HG02981 (cell line): Measurements from ENCODE around the gene TOR3A.
"Not testable (repeated sequence)": the region's sequence is repeated elsewhere in the genome, so short reads cannot be mapped to it uniquely, and the experiment has no call there.

Experiments used
- ATAC-seq: cut with Tn5 transposase; IDR thresholded peaks from one replicate; pipeline ENCODE4 v1.9.1; 2021; ENCODE audit warnings: mild to moderate bottlenecking, moderate library complexity; ENCODE audit not compliant: unreplicated experiment

The TOR3A gene

DNA sequence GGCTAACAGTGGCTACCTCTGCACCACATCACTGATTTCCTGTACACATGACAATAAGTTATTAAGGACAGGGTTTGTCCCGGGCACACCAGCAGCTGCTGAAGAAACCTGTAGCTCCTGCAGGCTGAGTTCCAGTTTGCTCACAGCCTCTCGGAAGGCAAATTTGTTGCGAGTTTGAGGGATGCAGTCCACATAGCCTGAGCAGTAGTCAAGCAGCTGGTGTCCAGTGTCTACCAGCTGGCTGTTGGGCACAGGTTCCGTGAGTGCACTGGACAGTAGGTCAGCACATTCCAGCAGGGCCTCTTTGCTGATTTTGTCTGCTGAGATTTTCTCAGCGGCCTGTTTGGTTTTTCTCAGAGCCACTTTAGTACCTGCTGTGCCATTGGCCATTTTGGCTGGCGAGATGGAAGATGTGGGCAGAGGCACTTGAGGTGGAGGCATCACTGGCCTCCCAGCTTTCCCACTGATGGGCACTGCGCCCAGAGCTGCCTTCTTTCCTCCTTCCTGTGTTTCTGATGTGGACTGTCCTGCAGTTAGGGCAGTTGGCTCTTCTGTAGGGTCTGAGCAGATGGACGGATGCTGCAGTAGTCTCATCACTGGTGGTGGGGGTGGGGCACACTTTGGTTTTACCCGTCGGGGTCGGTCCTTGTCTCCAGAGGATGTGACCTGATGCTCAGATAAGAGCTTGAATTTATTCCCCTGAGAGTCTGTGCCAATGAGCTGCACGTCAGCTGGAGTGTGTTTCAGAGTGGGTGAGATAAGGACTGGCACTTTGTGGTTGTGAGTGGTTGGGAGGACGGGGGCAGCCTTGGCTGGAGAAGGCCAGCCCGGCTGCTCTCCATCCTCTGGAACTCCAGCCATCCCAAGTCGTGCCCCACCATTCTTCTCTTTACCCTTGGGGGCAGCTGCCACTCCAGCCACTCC is 26.1 kb downstream of the TOR3A start:
- ATAC-seq = no peak

DNA sequence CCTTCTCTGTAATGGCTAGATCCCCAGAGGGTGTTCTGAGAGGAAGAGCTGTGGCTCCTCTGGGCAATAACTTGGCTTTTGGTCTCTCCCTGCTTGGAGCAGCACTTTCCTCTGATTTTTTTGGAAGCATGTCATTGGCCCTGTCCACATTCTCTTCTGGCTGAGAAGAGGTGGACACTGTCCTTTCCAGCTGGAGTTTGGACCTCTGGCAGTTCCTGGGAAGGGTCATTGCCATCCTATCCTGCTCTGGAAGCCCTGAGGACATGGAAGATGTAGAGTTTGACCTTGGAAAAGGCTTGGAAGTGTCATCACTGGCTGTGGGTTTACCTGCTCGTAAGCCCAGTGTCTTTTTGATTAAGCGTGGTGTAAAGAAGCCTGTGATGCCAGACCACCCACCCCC is 26.8 kb downstream of the TOR3A start:
- ATAC-seq = no peak

DNA sequence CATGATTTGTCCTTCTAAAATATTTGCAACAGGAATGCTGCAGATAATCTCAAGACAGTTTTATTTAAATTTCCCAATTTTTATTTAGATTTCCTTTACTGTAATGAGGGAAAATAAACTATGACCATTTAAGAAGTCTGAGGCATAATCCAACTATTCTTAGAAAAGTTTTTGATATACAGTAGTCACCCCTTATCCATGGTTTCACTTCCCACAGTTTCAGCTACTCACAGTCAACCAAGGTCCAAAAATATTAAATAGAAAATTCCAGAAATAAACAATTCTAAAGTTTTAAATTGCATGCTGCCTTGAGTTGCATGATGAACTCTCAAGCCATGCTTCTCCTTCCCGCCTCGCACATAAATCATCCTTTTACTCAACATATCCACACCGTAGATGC is 33.3 kb downstream of the TOR3A start:
- no peak for ATAC-seq

DNA sequence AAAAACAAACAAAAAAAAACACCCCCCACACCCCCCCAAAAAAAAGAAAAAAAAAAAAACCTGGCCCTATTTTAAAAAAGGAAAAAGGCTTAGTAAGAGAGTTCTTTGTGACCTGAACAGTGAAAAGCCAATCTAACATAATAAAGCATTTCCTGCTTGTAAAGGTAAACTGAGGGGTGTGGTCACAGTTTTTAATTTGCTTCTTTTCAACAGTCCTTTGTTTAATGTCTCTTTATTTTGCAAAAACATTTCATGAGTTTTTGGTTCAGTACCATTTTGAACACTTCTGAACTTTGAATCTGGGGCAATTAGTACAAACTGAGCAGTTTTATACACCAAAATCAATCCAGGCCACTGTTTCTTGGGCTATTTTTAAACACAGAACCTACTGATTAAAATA is 37.6 kb downstream of the TOR3A start:
- no peak for ATAC-seq

DNA sequence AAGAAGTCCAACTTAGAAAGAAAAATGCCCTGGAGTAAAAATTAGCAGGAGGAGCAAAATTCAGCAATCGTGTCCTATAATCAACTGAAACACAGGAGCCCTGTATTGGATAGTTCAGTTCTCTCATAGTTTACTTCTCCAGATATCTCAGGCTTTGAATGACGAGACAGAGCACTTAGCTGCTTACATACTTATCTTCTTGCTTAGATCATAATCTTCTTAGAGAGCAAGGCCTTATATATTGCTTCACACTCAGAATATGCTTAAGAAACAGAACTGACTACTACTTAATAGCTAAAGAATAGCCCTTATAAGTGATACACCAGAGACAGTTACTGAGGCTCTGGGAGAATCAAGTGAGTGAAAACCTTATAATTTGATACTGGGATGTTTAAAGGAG is 38.9 kb downstream of the TOR3A start:
- no peak for ATAC-seq

DNA sequence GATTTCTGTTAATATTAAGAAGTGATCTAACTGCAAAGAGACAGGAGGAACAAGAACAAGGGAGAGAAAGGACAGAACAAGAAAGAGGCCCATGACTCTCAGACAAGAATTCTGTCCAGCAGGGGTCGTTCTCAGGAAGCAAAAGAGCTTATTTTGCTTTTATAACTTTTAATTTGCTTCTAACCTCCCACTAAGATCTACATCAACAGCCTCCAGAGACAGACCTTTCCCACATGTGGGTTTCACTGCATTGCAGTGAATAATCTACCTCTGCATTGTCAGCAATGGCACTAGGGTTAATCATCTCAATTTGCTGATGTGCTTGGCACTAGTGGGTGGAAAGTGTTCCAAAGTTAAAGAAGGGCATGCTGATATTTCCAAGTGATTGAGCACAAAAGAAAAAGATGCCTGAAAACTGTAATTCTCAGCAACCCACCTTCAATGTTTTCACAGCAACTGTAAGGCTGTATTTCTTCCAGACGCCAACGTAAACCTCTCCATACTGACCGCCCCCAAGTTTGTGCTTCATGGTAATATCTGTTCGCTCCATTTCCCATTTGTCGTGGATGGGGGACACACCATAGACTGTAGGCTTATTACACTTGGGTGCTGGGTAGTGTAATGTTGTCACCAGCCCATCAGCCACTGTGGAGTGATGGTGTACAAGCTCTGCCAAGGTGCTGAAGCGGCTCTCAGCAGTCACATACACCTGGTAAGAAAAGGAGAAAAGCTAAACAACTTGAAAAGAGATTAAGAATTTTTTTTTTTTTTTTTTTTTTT is 39.5 kb downstream of the TOR3A start:
- no peak for ATAC-seq

DNA sequence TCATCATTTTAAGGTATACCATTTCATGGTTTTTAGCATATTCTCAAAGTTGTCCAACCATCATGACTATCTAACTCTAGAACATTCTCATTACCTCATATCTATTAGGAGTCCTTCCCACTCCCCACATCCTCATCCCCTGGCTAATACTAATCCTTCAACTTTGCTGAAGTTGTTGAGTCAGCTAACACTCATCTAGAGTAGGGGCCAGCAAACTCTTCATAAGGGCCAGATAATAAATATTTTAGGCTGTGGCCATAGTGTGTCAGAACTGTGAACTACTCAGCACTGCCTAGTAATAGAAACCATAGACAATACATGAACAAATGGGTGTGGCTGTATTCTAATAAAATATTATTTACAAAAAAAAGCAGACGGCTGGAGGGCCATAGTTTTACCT is 43.0 kb downstream of the TOR3A start:
- no peak for ATAC-seq

DNA sequence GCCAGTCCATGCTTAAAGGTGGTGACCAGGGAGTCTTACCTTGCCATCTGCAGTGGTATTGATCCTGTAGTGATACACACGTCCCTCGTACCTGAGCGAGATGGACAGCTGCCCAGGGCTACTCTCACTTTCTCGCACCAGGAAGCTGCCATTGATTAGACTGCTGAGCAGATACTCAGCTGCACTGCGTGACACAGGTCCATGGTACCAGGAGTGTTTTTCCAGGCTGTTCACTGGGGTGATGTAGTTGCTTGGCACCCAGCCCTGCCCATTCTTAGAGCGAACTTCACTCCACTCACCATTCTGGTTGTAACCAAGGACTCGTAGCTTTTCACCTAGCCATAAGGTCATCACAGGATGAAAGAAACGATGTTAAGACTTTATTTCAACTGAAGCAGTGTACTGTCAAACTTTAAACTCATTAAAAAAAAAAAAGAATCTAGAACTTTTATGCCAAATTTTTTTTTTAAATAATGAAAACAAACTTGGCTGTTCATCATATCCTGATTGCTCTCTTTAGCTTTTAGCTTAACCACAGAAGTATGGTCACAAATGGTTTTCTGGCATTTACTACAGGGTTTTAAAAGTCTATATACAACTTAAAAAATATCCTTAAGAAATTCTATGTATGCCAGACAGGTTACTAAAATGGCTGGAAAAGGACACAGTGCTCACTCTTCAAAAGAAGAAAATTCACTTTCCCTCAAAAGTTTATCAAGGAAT is 44.6 kb downstream of the TOR3A start:
- no peak for ATAC-seq

DNA sequence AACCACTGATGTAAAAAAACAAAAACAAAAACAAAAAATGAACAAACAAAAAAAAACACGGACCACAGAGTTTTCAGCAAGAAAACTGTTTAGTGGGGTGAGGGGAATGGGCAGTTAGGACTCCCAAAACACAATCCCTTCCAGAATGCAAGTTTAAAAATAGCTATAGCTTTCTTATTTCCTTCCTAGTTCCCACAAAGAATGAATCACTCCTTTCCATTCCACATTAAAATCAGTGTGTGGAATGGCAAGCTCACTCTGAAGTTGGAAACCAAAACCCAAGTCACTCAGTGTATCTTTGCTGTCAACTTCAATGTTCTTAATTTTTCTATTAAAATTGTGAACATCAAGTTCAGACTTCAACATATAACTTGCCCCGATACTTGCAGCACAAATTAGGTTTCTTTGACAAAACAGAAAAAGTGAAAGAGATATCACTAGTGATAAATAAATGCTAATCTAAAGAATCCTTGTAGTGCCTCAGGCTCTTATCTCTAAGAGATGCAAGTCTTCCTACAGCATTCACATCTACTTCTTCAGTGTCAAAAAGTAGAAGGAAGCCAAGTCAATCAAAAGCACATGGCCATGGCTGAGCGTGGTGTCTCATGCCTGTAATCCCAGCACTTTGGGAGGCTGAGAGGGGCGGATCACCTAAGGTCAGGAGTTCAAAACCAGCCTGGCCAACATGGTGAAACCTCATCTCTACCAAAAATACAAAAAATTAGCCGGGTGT is 45.5 kb downstream of the TOR3A start:
- no peak for ATAC-seq

DNA sequence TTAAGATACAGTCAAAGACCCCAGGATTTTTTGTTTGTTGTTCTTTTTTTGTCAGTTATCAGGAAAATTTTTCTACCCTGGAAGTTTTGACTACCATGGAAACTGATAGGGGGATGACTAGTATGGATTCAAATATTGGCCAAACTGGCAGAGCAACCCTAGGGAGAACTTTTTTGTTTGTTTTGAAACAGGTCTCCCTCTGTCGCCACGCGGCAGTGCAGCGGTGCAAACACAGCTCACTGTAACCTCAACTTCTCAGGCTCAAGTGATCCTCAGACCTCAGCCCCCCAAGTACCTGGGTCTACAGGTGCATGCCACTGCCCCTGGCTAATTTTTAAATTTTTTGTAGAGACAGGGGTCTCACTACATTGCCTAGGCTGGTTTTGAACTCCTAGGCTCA is 46.6 kb downstream of the TOR3A start:
- no peak for ATAC-seq

DNA sequence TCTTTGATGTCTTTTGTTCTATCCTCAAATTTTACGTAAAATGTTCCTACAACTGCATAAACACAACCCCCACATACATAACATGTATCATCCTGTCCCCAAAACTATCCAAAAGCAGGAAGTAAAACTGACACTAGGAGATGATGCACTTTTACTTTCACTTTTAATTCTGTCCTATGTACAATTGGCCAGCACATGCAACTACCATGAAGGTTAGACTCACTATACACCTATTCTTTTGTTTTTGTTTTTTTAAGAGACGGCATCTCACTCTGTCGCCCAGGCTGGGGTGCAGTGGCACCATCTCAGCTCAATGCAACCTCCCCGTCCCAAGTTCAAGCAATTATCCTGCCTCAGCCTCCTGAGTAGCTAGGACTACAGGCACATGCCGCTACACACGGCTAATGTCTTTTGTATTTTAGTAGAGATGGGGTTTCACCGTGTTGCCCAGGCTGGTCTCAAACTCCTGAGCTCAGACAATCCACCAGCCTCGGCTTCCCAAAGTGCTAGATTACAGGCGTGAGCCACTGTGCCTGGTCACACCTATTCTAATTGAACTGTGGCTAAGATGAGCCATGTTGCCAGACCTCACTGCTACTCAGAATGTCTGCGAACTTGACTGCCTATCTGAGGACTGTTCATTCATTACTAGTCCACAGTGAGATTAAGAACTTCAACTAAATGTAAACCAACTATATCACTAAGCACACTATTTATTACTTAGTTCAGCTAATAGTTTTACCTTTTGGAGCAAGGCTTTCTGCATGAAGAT is 48.0 kb downstream of the TOR3A start:
- ATAC-seq = peak; percentile 98

DNA sequence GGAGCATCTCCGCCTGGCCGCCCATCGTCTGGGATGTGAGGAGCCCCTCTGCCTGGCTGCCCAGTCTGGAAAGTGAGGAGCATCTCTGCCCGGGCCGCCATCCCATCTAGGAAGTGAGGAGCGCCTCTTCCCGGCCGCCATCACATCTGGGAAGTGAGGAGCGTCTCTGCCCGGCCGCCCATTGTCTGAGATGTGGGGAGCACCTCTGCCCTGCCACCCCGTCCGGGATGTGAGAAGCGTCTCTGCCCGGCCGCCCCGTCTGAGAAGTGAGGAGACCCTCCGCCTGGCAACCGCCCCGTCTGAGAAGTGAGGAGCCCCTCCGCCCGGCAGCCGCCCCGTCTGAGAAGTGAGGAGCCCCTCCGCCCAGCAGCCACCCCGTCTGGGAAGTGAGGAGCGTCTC is 53.3 kb downstream of the TOR3A start:
- ATAC-seq = not testable (repeated sequence)

DNA sequence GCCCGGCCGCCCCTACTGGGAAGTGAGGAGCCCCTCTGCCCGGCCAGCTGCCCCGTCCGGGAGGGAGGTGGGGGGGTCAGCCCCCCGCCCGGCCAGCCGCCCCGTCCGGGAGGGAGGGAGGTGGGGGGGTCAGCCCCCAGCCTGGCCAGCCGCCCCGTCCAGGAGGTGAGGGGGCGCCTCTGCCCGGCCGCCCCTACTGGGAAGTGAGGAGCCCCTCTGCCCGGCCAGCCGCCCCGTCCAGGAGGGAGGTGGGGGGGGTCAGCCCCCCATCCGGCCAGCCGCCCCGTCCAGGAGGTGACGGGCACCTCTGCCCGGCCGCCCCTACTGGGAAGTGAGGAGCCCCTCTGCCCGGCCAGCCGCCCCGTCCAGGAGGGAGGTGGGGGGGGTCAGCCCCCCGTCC is 53.8 kb downstream of the TOR3A start:
- not testable (repeated sequence) for ATAC-seq

DNA sequence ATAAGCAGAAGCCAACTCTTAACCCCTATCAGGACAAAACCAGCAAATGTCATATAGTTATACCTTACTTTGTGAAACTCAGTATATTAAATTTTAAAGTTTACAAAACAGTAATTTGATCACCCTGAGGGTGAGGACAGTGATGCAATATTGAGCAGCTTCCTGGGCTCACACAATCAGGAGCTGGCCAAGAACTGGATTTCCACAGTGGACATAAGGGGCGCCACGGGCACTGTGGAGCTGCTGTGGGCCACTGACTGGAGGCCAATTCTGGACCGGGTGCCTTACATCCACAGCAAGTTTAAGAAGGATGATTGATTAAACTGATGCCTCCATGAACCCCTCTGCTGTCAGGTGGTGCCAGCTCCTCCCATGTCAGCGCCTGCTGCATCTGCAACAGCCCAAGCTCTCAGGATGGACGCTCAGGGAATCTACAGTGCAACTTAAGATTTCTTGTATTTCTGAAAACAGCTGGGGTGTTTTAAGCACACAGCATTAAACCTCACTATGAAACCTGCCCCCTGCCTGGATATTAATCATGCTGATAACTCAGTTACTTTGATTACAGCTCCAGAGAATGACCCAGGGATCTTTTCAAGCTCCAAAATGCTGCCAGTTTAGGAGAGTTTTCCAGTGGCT is 55.9 kb downstream of the TOR3A start:
- ATAC-seq = no peak

DNA sequence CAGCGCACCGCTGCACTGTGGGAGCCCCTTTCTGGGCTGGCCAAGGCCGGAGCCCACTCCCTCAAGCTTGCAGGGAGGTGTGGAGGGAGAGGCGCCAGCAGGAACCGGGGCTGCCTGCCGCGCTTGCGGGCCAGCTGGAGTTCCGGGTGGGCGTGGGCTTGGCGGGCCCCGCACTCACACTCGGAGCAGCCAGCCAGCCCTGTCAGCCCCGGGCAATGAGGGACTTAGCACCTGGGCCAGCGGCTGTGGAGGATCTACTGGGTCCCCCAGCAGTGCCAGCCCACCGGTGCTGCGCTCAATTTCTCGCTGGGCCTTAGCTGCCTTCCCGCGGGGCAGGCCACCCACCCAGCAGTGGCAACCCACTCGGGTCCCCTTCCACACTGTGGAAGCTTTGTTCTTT is 56.9 kb downstream of the TOR3A start:
- ATAC-seq = not testable (repeated sequence)

DNA sequence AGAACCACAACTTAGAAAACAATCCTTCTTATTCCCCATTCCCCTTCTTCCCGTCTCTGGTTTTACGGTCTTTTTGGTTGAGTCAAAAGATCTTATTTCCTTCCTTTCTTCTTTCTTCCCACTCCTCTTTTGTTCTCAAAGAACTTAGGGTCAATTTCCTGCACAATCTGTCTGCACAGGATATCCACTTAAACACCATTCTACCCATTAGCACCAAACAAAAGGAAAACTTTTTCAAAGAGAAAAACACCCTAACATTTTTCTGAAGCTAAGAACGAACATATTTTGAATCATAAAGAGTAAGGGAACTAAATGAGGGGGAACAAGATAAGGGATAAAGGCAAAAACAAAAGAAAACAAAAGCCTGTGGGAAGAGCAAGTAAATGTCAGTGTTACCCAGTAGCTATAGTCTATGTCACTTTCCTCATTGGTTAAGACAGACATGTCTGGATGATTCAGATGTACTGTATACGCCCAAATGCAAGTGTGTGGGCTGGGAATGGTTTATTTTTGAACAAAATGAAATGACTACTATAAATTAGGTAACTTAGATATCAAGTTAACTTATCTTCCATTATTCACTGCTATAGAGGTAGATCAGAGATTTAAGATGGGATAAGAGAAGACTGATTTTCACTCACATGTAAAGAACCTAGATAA is 59.9 kb downstream of the TOR3A start:
- ATAC-seq = no peak

DNA sequence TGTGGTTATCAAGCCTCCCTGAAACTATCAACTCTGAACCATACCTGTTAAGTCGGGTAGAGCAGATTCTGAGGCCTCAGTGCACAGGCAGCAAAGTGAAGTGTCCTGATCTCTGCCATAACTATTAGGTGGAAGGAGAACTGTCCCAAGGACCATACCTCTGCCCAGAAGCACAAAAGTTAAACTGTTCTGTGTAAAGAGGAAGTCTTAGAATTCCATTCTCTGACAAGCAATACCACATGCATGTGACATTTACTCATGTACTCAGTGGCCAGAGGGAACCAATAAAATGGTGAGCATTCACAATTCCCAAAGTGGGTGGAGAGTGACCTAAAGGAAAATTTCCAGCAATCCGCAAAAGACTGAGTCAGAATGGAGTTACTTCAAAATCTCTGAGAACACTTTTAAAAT is 61.0 kb downstream of the TOR3A start:
- ATAC-seq = no peak

DNA sequence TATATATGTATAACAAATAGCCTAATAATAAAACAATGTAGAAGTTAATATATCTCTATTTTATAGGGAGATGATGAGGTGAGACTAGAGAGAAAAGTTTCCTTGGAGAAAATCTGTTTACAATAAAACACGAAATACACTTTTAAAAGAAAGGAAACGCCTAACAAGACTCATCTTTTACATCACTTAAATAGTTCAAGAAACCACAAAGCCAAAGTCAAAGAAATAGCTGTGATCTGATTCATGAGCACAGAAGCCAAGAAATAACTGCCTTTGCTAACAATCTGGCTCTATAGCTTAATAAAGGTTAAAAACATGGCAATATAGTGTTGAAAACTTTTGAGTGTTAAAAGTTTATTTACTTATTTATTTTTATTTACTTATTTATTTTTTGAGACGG is 61.5 kb downstream of the TOR3A start:
- ATAC-seq = no peak

DNA sequence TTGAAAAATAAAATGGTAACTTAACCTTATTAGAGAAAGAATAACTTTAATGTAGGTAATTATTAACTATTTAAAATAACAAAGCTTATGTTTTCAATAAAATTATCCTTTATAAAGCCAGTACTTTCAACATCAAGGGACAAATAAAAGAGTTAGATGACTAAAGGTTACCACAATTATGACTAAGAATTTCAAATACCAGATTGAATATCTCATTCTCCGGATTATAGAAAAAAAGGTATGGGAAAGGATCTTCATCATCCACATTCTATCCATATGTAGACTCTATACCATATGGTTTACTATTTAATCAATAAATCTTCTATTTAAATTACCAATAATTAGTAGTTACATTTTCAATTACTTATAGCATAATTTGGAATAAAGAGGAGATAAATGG is 62.8 kb downstream of the TOR3A start:
- ATAC-seq = no peak
